Common myeloid progenitor, CD34-positive (primary cell): Measurements from ENCODE around the gene GPBAR1.

Source experiments
- CTCF ChIA-PET: fragments of 350-600 bp; sonication (Branson Sonifier 250); formaldehyde crosslinking; loops from one replicate; lab custom pipeline; 2021; ENCODE audit warnings: antibody characterized with exemption; lab: Charles Lee
- POLR2A ChIA-PET: fragments of 350-600 bp; sonication (Branson Sonifier 250); formaldehyde crosslinking; loops from one replicate; lab custom pipeline; 2021; ENCODE audit warnings: antibody characterized with exemption; lab: Charles Lee
- DNase-seq, 3 donors: peaks; one replicate each; pipeline versions ENCODE4 v3.0.0 to v3.0.0-alpha.2; 2013
- H3K27ac ChIP-seq, 2 experiments: 1 replicate in 1 of 2; 2 replicates in 1 of 2; pipeline ENCODE4 v1.7.0; 2013; ENCODE audit warnings: inconsistent platforms in 2 of 2, low read length in 2 of 2, mild to moderate bottlenecking in 2 of 2, low read depth in 1 of 2, moderate library complexity in 1 of 2; ENCODE audit not compliant: severe bottlenecking in 2 of 2, insufficient read depth in 1 of 2, poor library complexity in 1 of 2
- H3K27me3 ChIP-seq, 5 experiments: replicated peaks in 2 of 5; 1 replicate in 3 of 5; 2 replicates in 2 of 5; pipeline versions ENCODE4 v1.6.1 to v1.7.0; 2013; ENCODE audit warnings: low read length in 4 of 5, mild to moderate bottlenecking in 2 of 5, moderate library complexity in 2 of 5, inconsistent platforms in 1 of 5; ENCODE audit not compliant: insufficient read depth in 5 of 5, control insufficient read depth in 4 of 5
- H3K36me3 ChIP-seq, 4 experiments: 1 replicate in 2 of 4; 2 replicates in 2 of 4; pipeline versions ENCODE4 v1.6.1 to v1.7.0; 2013; ENCODE audit warnings: low read length in 3 of 4, control low read depth in 1 of 4, mild to moderate bottlenecking in 1 of 4; ENCODE audit not compliant: control insufficient read depth in 4 of 4, insufficient read depth in 4 of 4
- H3K4me1 ChIP-seq, 4 experiments: 1 replicate in 3 of 4; 2 replicates in 1 of 4; pipeline versions ENCODE4 v1.6.1 to v1.7.1; 2013; ENCODE audit warnings: low read length in 3 of 4, mild to moderate bottlenecking in 3 of 4, control low read depth in 1 of 4, inconsistent platforms in 1 of 4, moderate library complexity in 1 of 4; ENCODE audit not compliant: control insufficient read depth in 4 of 4, insufficient read depth in 4 of 4; ENCODE audit errors: control extremely low read depth in 1 of 4
- H3K4me3 ChIP-seq, 7 experiments: 1 replicate in 4 of 7; 2 replicates in 3 of 7; pipeline versions ENCODE4 v1.5.1 to v1.7.0; 2013; ENCODE audit warnings: mild to moderate bottlenecking in 7 of 7, low read length in 6 of 7, moderate library complexity in 6 of 7, inconsistent platforms in 2 of 7, low read depth in 2 of 7, control low read depth in 1 of 7; ENCODE audit not compliant: insufficient read depth in 4 of 7, control insufficient read depth in 1 of 7; ENCODE audit errors: extremely low read depth in 1 of 7
- H3K9me3 ChIP-seq, 5 experiments: 1 replicate in 4 of 5; 2 replicates in 1 of 5; pipeline versions ENCODE4 v1.6.1 to v1.7.1; 2013; ENCODE audit warnings: low read length in 4 of 5, mild to moderate bottlenecking in 2 of 5, inconsistent platforms in 1 of 5, low read depth in 1 of 5, moderate library complexity in 1 of 5; ENCODE audit not compliant: control insufficient read depth in 4 of 5, insufficient read depth in 2 of 5; ENCODE audit errors: control extremely low read depth in 1 of 5
- WGBS: methylation state at CpG from one replicate; pipeline ENCODE4 v1.1.5; 2013; ENCODE audit not compliant: insufficient coverage; 5-methylcytosine and 5-hydroxymethylcytosine counted together

The GPBAR1 gene

GRCh38 chr2:218259099-218259961, 1.5 kb upstream of the GPBAR1 start:
- Histone ChIP-seq H3K9me3 (no peaks in the 10 kb centered on the region), H3K4me3 (no peak overlapping the region), H3K27me3 (no peaks in the 10 kb centered on the region), H3K36me3 (peaks cover 12 to 42% (median 23%) of the 10 kb centered on the region in 4 experiments), H3K27ac (no peak overlapping the region), H3K4me1 (peaks cover 0 to 17% (median 12%) of the 10 kb centered on the region in 4 experiments)
- WGBS, result 86% methylated on average over 15 of the region's 15 CpGs
- CTCF ChIA-PET, result interaction anchor here (0.6 to 4.5 kb wide), 10 partner anchors 8 to 134 kb away, joined by 3 to 38 read pairs (median 4); partner anchors contain the start of genes AAMP and PNKD
- POLR2A ChIA-PET, result interaction anchor here (0.6 to 0.9 kb wide), 2 partner anchors 53 to 165 kb away, joined by 3 read pairs; no protein-coding TSS in a partner anchor
- DNase-seq, result no peak

DNA sequence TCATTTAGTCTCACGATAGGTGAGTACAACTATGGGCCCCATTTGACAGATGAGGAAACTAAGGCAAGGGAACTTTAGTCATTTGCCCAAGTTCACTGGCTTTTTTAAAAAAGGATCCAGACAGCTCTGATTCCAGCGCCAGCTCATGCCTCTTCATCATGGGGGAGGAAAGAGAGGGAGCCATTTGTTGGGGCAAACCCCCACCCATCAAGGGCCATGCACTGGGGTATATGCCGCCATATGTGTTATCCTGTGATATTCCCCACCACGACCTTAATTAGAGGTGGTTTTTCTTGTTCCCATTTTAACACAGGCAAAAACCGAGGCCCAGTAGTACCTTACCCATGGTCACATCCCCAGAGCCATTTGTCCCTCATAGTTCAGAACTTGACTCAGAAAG, 649 bp upstream of the GPBAR1 start:
- Histone ChIP-seq H3K36me3 (peaks cover 4 to 42% (median 22%) of the 10 kb centered on the region in 4 experiments), H3K27ac (no peak overlapping the region), H3K27me3 (no peaks in the 10 kb centered on the region), H3K4me3 (no peak overlapping the region), H3K9me3 (no peaks in the 10 kb centered on the region), H3K4me1 (peaks cover 0 to 17% (median 12%) of the 10 kb centered on the region in 4 experiments)
- DNase-seq, result no peak
- ChIA-PET POLR2A (no interaction called here), CTCF (interaction anchor here (1.0 to 4.5 kb wide), 5 partner anchors 12 to 134 kb away, joined by 3 to 38 read pairs (median 4); partner anchors contain the start of genes AAMP and PNKD)
- WGBS, result 100% methylated on average over 4 of the region's 5 CpGs

DNA sequence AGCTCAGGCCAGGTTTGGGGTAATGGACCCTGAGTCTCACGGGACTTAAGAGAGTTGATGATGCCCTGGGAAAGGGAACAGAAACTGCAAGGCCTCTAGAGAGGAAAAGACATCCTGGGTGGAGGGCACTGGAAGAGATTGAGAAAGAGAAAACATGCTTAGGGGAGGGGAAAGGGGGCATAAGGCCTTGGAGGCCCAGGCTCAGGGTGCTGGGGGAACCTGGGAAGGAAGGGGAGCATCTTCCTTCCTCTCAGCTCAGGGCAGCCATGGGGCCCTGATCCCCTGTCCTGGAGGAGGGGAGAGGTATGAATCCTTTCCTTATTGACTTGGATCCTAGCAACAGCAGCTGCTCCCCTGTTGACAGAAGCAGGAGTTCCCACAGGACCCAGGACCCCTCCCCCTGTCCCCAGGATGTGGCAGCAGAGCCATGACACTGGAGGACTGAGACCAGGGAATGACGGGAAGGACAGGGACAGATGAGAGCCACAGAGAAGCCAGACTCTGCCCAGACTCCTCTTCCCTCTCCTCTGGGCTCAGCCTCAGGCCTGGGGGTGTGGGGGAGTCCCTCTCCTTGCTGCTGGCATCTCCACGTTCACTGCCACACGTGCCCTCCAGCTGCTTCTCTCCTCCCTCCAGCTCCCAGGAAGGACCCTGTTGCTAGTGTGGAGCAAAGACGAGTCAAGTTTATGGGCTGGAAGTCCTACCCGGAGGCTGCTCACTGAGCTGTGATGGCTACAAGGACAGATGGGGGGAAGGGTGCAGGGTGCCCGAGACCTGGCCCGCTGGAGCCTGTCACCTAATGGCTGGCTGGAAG, 815 bp downstream of the GPBAR1 start:
- Histone ChIP-seq H3K27me3 (no peaks in the 10 kb centered on the region), H3K9me3 (no peaks in the 10 kb centered on the region), H3K4me1 (peaks cover 0 to 17% (median 12%) of the 10 kb centered on the region in 4 experiments), H3K4me3 (no peak overlapping the region), H3K27ac (no peak overlapping the region), H3K36me3 (peaks cover 5 to 45% (median 30%) of the 10 kb centered on the region in 4 experiments)
- CTCF ChIA-PET, result interaction anchor here (0.6 to 1.2 kb wide), 3 partner anchors 14 to 73 kb away, joined by 3 to 5 read pairs (median 3); no protein-coding TSS in a partner anchor
- no peak for DNase-seq
- POLR2A ChIA-PET, result interaction anchor here (0.7 kb wide), 1 partner anchor 990 kb away, joined by 4 read pairs; no protein-coding TSS in a partner anchor
- WGBS, result 100% methylated on average over 3 of the region's 8 CpGs

DNA sequence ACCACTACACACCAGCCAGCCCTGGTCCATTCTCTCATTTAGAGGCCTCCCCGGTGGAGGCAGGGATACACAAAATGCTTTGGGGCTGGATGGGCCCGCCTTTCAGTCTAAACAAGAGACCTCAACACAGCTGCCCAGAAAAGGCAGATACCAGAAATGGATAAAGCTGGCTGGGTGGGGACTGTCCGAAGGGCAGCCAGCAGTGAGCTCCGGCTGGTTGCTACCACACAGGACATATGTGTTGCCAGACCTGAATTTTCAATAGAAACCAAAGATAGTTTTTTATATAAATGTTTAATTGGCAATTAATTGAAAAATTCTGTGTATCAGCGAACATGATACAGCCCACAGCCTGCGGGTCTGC, 1.4 kb downstream of the GPBAR1 start:
- H3K36me3 ChIP-seq, result peaks cover 5 to 49% (median 36%) of the 10 kb centered on the region in 4 experiments
- DNase-seq, result no peak
- H3K9me3 ChIP-seq, result no peaks in the 10 kb centered on the region
- H3K27me3 ChIP-seq, result no peaks in the 10 kb centered on the region
- 100% methylated on average over 4 of the region's 6 CpGs for WGBS
- CTCF ChIA-PET, result interaction anchor here (1.2 kb wide), 1 partner anchor 14 kb away, joined by 5 read pairs; no protein-coding TSS in a partner anchor
- H3K4me3 ChIP-seq, result no peak overlapping the region
- peaks cover 0 to 14% (median 12%) of the 10 kb centered on the region in 4 experiments for H3K4me1 ChIP-seq
- POLR2A ChIA-PET, result interaction anchor here (0.7 kb wide), 1 partner anchor 989 kb away, joined by 4 read pairs; no protein-coding TSS in a partner anchor
- H3K27ac ChIP-seq, result no peak overlapping the region

DNA sequence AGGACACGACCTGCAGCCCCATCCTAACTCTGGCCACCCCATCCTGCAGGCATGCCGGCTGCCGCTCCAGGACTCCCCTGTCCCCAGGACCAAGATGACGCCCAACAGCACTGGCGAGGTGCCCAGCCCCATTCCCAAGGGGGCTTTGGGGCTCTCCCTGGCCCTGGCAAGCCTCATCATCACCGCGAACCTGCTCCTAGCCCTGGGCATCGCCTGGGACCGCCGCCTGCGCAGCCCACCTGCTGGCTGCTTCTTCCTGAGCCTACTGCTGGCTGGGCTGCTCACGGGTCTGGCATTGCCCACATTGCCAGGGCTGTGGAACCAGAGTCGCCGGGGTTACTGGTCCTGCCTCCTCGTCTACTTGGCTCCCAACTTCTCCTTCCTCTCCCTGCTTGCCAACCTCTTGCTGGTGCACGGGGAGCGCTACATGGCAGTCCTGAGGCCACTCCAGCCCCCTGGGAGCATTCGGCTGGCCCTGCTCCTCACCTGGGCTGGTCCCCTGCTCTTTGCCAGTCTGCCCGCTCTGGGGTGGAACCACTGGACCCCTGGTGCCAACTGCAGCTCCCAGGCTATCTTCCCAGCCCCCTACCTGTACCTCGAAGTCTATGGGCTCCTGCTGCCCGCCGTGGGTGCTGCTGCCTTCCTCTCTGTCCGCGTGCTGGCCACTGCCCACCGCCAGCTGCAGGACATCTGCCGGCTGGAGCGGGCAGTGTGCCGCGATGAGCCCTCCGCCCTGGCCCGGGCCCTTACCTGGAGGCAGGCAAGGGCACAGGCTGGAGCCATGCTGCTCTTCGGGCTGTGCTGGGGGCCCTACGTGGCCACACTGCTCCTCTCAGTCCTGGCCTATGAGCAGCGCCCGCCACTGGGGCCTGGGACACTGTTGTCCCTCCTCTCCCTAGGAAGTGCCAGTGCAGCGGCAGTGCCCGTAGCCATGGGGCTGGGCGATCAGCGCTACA, 2.1 kb downstream of the GPBAR1 start:
- H3K9me3 ChIP-seq, result no peaks in the 10 kb centered on the region
- H3K27me3 ChIP-seq, result no peaks in the 10 kb centered on the region
- no peak for DNase-seq
- no peak overlapping the region for H3K4me3 ChIP-seq
- 95% methylated on average over 38 of the region's 39 CpGs for WGBS
- no peak overlapping the region for H3K27ac ChIP-seq
- peaks cover 0 to 9% (median 6%) of the 10 kb centered on the region in 4 experiments for H3K4me1 ChIP-seq
- peaks cover 9 to 55% (median 41%) of the 10 kb centered on the region in 4 experiments for H3K36me3 ChIP-seq
- ChIA-PET CTCF (interaction anchor here (0.8 to 1.2 kb wide), 4 partner anchors 15 to 78 kb away, joined by 3 to 6 read pairs (median 4); no protein-coding TSS in a partner anchor), POLR2A (no interaction called here)
